CD4-positive, alpha-beta T cell treated with Interleukin-1 beta for 1 hour (primary cell): ENCODE data around the gene S100Z.

ENCODE experiments used
- DNase-seq, 2 donors: peaks; one replicate each; pipeline ENCODE4 v3.0.0-alpha.2; 2020 to 2022

Gene S100Z

GRCh38 chr5:76954383-76954763 lies 104.6 kb downstream of the S100Z start:
- no peak for DNase-seq

GRCh38 chr5:76956033-76956432 lies 106.2 kb downstream of the S100Z start:
- no peak for DNase-seq

GRCh38 chr5:76958991-76959767 lies 109.4 kb downstream of the S100Z start:
- DNase-seq: no peak

GRCh38 chr5:76960004-76960625 lies 110.3 kb downstream of the S100Z start:
- no peak for DNase-seq

- no peak for DNase-seq
Measured at GRCh38 chr5:76964060-76964459, 114.2 kb downstream of the S100Z start.
